ENCODE data around the gene DIAPH3.

Gene DIAPH3

DNA sequence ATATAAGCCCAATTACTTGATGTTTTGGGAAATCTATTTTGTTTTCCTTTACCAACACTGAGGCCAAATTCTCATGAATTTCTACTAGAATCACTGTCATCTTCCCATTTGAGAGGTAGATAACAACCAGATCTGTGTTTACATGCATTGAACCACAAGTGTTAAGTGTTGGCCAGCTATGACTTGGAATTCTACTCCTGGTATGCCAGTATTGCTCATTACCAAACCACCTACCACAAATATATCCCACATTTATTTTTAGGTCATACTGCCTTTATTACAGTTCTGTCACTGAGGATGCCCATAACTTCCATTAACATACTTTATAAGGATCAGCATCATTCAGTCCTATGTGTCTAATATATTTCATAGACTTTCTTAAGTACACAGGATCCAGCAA lies 328.9 kb downstream of the DIAPH3 start:
- H3K36me3 ChIP-seq (ENCODE audit: control insufficient read depth in 2 of 2, insufficient read depth in 1 of 2, low read length in 2 of 2), result no peaks in the 10 kb centered on the region
- TF ChIP-seq ZNF660 (tag by site-specific recombination; IDR thresholded peaks at IDR 0.05) (no peak), ZNF133 (tag by site-specific recombination; IDR thresholded peaks at IDR 0.05) (no peak), ZNF423 (tag by site-specific recombination; IDR thresholded peaks at IDR 0.05) (no peak), ZNF138 (tag by site-specific recombination; IDR thresholded peaks at IDR 0.05; ENCODE audit: borderline replicate concordance) (no peak), ZNF146 (tag by site-specific recombination; IDR thresholded peaks at IDR 0.05) (no peak), ZNF214 (tag by site-specific recombination; IDR thresholded peaks at IDR 0.05; ENCODE audit: borderline replicate concordance) (no peak), ZNF555 (tag by site-specific recombination; conservative IDR thresholded peaks at IDR 0.05) (no peak), ZNF175 (tag by site-specific recombination; IDR thresholded peaks at IDR 0.05) (no peak)
- TF ChIP-seq, protein P1, sequence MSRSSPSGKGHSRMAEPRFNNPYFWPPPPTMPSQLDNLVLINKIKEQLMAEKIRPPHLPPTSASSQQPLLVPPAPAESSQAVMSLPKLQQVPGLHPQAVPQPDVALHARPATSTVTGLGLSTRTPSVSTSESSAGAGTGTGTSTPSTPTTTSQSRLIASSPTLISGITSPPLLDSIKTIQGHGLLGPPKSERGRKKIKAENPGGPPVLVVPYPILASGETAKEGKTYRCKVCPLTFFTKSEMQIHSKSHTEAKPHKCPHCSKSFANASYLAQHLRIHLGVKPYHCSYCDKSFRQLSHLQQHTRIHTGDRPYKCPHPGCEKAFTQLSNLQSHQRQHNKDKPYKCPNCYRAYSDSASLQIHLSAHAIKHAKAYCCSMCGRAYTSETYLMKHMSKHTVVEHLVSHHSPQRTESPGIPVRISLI (tag by site-specific recombination; IDR thresholded peaks at IDR 0.05), result no peak
- ChIA-PET CTCF (no interaction called here), POLR2A (no interaction called here)
- H3K4me1 ChIP-seq (ENCODE audit: control insufficient read depth, insufficient read depth, low read length), result no peaks in the 10 kb centered on the region
- no peak overlapping the region for H3K4me3 ChIP-seq (ENCODE audit: low read depth, low read length)
- H3K27ac ChIP-seq (ENCODE audit: extremely low read depth, low read depth, low read length), result no peak overlapping the region
- H3K9me3 ChIP-seq (ENCODE audit: control insufficient read depth, insufficient read depth, low read depth, low read length), result no peaks in the 10 kb centered on the region

DNA sequence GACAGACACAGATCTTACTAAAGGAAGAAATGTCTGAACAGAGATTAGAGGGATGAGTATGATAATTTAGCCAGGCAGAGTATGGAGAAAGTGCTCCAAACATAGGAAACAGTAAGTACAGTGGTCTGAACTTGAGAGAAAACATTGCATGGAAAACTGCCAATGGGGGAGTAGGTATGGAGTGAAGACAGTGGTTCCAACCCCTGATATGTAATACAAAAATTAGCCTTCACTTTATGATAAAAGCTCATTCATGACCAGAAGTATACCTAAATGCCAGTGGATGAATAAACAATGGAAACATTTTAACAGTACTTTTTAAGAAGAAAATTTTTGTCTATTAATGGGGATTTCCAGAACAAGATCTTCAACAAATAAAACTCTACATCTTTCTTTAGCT lies 334.0 kb downstream of the DIAPH3 start:
- H3K4me3 ChIP-seq (ENCODE audit: low read depth, low read length), result no peak overlapping the region
- H3K4me1 ChIP-seq (ENCODE audit: control insufficient read depth, insufficient read depth, low read length), result no peaks in the 10 kb centered on the region
- no peak overlapping the region for H3K27ac ChIP-seq (ENCODE audit: extremely low read depth, low read depth, low read length)
- no peaks in the 10 kb centered on the region for H3K9me3 ChIP-seq (ENCODE audit: control insufficient read depth, insufficient read depth, low read depth, low read length)
- TF ChIP-seq ZNF747 (tag by site-specific recombination; IDR thresholded peaks at IDR 0.05), result no peak
- no peak for TF ChIP-seq ZNF510 (tag by site-specific recombination; IDR thresholded peaks at IDR 0.05; ENCODE audit: insufficient replicate concordance)
- TF ChIP-seq ZNF670 (tag by site-specific recombination; IDR thresholded peaks at IDR 0.05; ENCODE audit: low read depth), result no peak
- TF ChIP-seq ZFHX2 (tag by site-specific recombination; conservative IDR thresholded peaks at IDR 0.05), result no peak
- TF ChIP-seq, protein P2, sequence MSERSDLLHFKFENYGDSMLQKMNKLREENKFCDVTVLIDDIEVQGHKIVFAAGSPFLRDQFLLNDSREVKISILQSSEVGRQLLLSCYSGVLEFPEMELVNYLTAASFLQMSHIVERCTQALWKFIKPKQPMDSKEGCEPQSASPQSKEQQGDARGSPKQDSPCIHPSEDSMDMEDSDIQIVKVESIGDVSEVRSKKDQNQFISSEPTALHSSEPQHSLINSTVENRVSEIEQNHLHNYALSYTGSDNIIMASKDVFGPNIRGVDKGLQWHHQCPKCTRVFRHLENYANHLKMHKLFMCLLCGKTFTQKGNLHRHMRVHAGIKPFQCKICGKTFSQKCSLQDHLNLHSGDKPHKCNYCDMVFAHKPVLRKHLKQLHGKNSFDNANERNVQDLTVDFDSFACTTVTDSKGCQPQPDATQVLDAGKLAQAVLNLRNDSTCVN (tag by site-specific recombination; optimal IDR thresholded peaks at IDR 0.05), result no peak
- no peak for TF ChIP-seq ZBTB1 (tag by site-specific recombination; IDR thresholded peaks at IDR 0.05)
- TF ChIP-seq SCRT1 (tag by site-specific recombination; IDR thresholded peaks at IDR 0.05; ENCODE audit: borderline replicate concordance), result no peak
- TF ChIP-seq ZNF701 (tag by site-specific recombination; IDR thresholded peaks at IDR 0.05), result no peak
- TF ChIP-seq ZNF776 (tag by site-specific recombination; IDR thresholded peaks at IDR 0.05; ENCODE audit: borderline replicate concordance), result no peak
- no peak for TF ChIP-seq ZNF133 (tag by site-specific recombination; IDR thresholded peaks at IDR 0.05)
- TF ChIP-seq BCL11B (tag by site-specific recombination; IDR thresholded peaks at IDR 0.05; ENCODE audit: low read depth), result no peak
- TF ChIP-seq, protein P3, sequence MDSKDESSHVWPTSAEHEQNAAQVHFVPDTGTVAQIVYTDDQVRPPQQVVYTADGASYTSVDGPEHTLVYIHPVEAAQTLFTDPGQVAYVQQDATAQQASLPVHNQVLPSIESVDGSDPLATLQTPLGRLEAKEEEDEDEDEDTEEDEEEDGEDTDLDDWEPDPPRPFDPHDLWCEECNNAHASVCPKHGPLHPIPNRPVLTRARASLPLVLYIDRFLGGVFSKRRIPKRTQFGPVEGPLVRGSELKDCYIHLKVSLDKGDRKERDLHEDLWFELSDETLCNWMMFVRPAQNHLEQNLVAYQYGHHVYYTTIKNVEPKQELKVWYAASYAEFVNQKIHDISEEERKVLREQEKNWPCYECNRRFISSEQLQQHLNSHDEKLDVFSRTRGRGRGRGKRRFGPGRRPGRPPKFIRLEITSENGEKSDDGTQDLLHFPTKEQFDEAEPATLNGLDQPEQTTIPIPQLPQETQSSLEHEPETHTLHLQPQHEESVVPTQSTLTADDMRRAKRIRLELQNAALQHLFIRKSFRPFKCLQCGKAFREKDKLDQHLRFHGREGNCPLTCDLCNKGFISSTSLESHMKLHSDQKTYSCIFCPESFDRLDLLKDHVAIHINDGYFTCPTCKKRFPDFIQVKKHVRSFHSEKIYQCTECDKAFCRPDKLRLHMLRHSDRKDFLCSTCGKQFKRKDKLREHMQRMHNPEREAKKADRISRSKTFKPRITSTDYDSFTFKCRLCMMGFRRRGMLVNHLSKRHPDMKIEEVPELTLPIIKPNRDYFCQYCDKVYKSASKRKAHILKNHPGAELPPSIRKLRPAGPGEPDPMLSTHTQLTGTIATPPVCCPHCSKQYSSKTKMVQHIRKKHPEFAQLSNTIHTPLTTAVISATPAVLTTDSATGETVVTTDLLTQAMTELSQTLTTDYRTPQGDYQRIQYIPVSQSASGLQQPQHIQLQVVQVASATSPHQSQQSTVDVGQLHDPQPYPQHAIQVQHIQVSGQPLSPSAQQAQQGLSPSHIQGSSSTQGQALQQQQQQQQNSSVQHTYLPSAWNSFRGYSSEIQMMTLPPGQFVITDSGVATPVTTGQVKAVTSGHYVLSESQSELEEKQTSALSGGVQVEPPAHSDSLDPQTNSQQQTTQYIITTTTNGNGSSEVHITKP (tag by site-specific recombination; IDR thresholded peaks at IDR 0.05), result no peak
- no peak for TF ChIP-seq GLI4 (tag by site-specific recombination; IDR thresholded peaks at IDR 0.05)
- no peak for TF ChIP-seq ZNF548 (tag by site-specific recombination; IDR thresholded peaks at IDR 0.05)
- no peak for TF ChIP-seq OSR2 (tag by site-specific recombination; IDR thresholded peaks at IDR 0.05)
- TF ChIP-seq HOXC10 (CRISPR knock-in tag; IDR thresholded peaks at IDR 0.05), result no peak
- TF ChIP-seq ZNF48 (tag by site-specific recombination; IDR thresholded peaks at IDR 0.05), result no peak
- no peak for TF ChIP-seq ZNF335 (tag by site-specific recombination; conservative IDR thresholded peaks at IDR 0.05)
- TF ChIP-seq FEZF1 (tag by site-specific recombination; IDR thresholded peaks at IDR 0.05), result no peak
- CTCF ChIA-PET, result no interaction called here
- POLR2A ChIA-PET, result no interaction called here
- H3K36me3 ChIP-seq (ENCODE audit: control insufficient read depth in 2 of 2, insufficient read depth in 1 of 2, low read length in 2 of 2), result no peaks in the 10 kb centered on the region
